PC-3 (cell line): Measurements from ENCODE around the gene STX17. TPM values are rescaled to one million over a fixed set of nuclear protein-coding genes. Genes with fewer than 3 reads are reported as not detected.

Source experiments
- ATAC-seq: fragments of 200-7000 bp; cut with Tn5 transposase; 2 replicates; pipeline ENCODE4 v1.9.1; 2020; ENCODE audit warnings: mild to moderate bottlenecking, moderate library complexity
- BruUV-seq: library from RNA; stranded (reverse); fragments of 400-500 nt; replicated peaks from 2 replicates; lab custom pipeline; 2021; lab: Mats Ljungman, UMichigan
- CTCF ChIA-PET: fragments of 300-600 bp; sonication (Branson Sonifier 250); formaldehyde crosslinking; loops from one replicate; lab custom pipeline; 2022; ENCODE audit warnings: antibody characterized with exemption; lab: Charles Lee
- POLR2A ChIA-PET: fragments of 300-600 bp; sonication (Branson Sonifier 250); formaldehyde crosslinking; loops from one replicate; lab custom pipeline; 2022; ENCODE audit warnings: antibody characterized with exemption; ENCODE audit not compliant: unreplicated experiment; lab: Charles Lee
- DNase-seq: peaks from one replicate; pipeline ENCODE4 v3.0.0-alpha.2; 2015
- H2AFZ ChIP-seq: fragments of 300-600 bp; sonication (generic); 2 replicates; pipeline ENCODE4 v1.6.0; 2016; ENCODE audit warnings: antibody characterized with exemption, low read length
- H3F3A ChIP-seq: fragments of 300-600 bp; sonication (generic); one replicate; pipeline ENCODE4 v1.6.0; 2017; ENCODE audit warnings: antibody characterized with exemption, low read length, control low read depth, mild to moderate bottlenecking; ENCODE audit not compliant: unreplicated experiment
- H3K27ac ChIP-seq: fragments of 300-600 bp; sonication (generic); 2 replicates; pipeline ENCODE4 v1.5.1; 2016; ENCODE audit warnings: mild to moderate bottlenecking, low read length
- H3K27me3 ChIP-seq: fragments of 300-600 bp; sonication (generic); 2 replicates; pipeline ENCODE4 v1.6.1; 2016; ENCODE audit warnings: low read length, mixed read lengths
- H3K36me3 ChIP-seq: fragments of 300-600 bp; sonication (generic); 2 replicates; pipeline ENCODE4 v1.6.1; 2016; ENCODE audit warnings: low read depth, mixed run types, low read length, mixed read lengths
- H3K4me1 ChIP-seq: fragments of 300-600 bp; sonication (generic); 2 replicates; pipeline ENCODE4 v1.5.1; 2016; ENCODE audit warnings: low read length; ENCODE audit not compliant: insufficient read depth
- H3K4me2 ChIP-seq: fragments of 300-600 bp; sonication (generic); 2 replicates; pipeline ENCODE4 v1.6.0; 2016; ENCODE audit warnings: low read length
- H3K4me3 ChIP-seq: fragments of 300-600 bp; sonication (generic); 2 replicates; pipeline ENCODE4 v1.5.1; 2016; ENCODE audit warnings: mild to moderate bottlenecking, low read length, mixed read lengths
- H3K79me2 ChIP-seq: fragments of 300-600 bp; sonication (generic); 2 replicates; pipeline ENCODE4 v1.6.1; 2017; ENCODE audit warnings: low read length, mixed read lengths
- H3K9ac ChIP-seq: fragments of 300-600 bp; sonication (generic); 2 replicates; pipeline ENCODE4 v1.6.0; 2016; ENCODE audit warnings: mild to moderate bottlenecking, low read length
- H3K9me2 ChIP-seq: fragments of 300-600 bp; sonication (generic); replicated peaks from 2 replicates; pipeline ENCODE4 v1.6.1; 2016; ENCODE audit warnings: mixed run types, low read length, mixed read lengths
- H3K9me3 ChIP-seq: fragments of 300-600 bp; sonication (generic); 2 replicates; pipeline ENCODE4 v1.6.1; 2016; ENCODE audit warnings: low read length, mixed read lengths
- H4K20me1 ChIP-seq: fragments of 300-600 bp; sonication (generic); 2 replicates; pipeline ENCODE4 v1.6.1; 2016; ENCODE audit warnings: low read length, mixed read lengths
- EZH2 ChIP-seq: fragments of 300-600 bp; sonication (generic); IDR thresholded peaks from one replicate; pipeline ENCODE4 v1.6.1; 2017; ENCODE audit warnings: antibody characterized with exemption, mild to moderate bottlenecking, low read length; ENCODE audit not compliant: unreplicated experiment
- EZH2phosphoT487 ChIP-seq: fragments of 300-600 bp; sonication (generic); IDR thresholded peaks from 2 replicates; pipeline ENCODE4 v1.6.1; 2018; ENCODE audit warnings: mild to moderate bottlenecking, antibody characterized with exemption, low read length, borderline replicate concordance
- intact Hi-C: fragments of 100-400 bp; cut with micrococcal nuclease; formaldehyde crosslinking; loops from 2 replicates; pipeline ENCODE4 v1.9.0; 2023
- total RNA-seq: library from RNA; depleted of rRNA; stranded (reverse); fragments of >200 nt; gene quantifications from 2 replicates; pipeline ENCODE4 v1.2.3, GENCODE V29; 2014
- TF ChIP-seq, protein P1 (sequence below): fragments of 300-600 bp; sonication (generic); conservative IDR thresholded peaks from 2 replicates; pipeline ENCODE4 v1.5.1; 2017; ENCODE audit warnings: antibody characterized with exemption, low read depth, mild to moderate bottlenecking, low read length

Gene STX17
- total RNA-seq, 1 experiment from 2014 or later, result 12.8 TPM

DNA sequence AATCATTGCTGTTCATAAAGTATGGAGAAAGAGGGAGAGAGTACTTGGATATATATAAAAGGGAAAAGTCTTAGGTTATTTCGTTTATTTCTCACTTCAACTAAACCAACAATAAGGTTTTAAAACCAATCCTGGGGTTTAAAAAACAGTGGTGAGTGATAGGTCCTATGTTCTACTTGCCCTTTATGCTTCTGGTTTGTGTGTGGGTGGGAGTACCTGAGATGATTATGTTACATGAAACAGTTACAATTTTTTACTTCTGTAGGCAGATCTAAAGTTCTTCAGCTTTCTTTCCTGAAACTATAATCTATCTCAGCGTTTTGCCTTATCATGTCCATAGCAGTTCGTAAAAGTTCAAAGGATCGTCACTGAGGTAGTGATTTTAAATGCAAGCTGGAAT lies 49.2 kb downstream of the STX17 start:
- ATAC-seq, result no peak
- POLR2A ChIA-PET, result no interaction called here
- no TSS peak for BruUV-seq

DNA sequence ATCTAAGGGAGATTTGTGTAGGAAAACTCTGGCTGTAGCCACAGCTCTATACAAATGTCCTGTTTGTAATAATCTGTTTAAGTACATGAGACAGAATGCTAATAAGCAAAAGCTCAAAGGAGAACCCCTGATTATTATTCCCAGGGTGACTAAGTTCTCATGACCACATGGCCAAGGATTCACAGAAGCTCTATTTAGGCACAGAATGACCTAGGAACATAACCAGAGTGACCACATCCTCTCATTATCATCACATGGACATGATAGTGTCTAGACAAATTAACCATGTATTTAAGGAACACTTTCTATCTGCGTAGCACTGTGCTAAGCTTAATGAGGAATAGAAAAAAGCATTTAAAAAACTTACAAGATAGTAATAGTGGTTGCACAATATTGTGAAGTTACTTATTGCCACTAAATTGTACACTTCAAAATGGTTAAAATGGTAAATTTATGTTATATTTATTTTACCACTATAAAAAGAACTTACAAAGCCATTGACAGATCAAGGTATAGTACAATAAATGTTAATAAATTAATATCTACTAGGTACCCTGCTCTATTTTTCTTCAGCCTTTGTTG lies 56.3 kb downstream of the STX17 start:
- H3K79me2 ChIP-seq, result no peaks in the 10 kb centered on the region
- peaks cover 9% of the 10 kb centered on the region for H3K4me1 ChIP-seq
- no TSS peak for BruUV-seq
- H3K4me3 ChIP-seq, result no peak overlapping the region
- ChIA-PET POLR2A (no interaction called here), CTCF (no interaction called here)
- DNase-seq, result no peak
- ATAC-seq, result no peak
- H3F3A ChIP-seq, result no peaks in the 10 kb centered on the region
- H3K9me2 ChIP-seq, result no peaks in the 10 kb centered on the region
- no peak overlapping the region for H2AFZ ChIP-seq
- H3K27me3 ChIP-seq, result no peaks in the 10 kb centered on the region
- H3K9ac ChIP-seq, result no peak overlapping the region
- no peaks in the 10 kb centered on the region; the same call in 1 of the 2 replicates for H3K36me3 ChIP-seq
- no peak overlapping the region for H3K4me2 ChIP-seq
- H3K27ac ChIP-seq, result no peak overlapping the region
- intact Hi-C loops, result no loop called here
- H3K9me3 ChIP-seq, result no peaks in the 10 kb centered on the region
- no peak for TF ChIP-seq EZH2
- no peaks in the 10 kb centered on the region for H4K20me1 ChIP-seq

More for the DNA sequence above, 49.2 kb downstream of the STX17 start:
- H2AFZ ChIP-seq, result no peak overlapping the region
- CTCF ChIA-PET, result no interaction called here
- H3K4me2 ChIP-seq, result no peak overlapping the region
- no peaks in the 10 kb centered on the region for H3K9me2 ChIP-seq
- no peak overlapping the region for H3K27ac ChIP-seq
- no peaks in the 10 kb centered on the region; the same call in 1 of the 2 replicates for H3K36me3 ChIP-seq
- TF ChIP-seq EZH2 (no peak), EZH2phosphoT487 (no peak)
- TF ChIP-seq, protein P1, sequence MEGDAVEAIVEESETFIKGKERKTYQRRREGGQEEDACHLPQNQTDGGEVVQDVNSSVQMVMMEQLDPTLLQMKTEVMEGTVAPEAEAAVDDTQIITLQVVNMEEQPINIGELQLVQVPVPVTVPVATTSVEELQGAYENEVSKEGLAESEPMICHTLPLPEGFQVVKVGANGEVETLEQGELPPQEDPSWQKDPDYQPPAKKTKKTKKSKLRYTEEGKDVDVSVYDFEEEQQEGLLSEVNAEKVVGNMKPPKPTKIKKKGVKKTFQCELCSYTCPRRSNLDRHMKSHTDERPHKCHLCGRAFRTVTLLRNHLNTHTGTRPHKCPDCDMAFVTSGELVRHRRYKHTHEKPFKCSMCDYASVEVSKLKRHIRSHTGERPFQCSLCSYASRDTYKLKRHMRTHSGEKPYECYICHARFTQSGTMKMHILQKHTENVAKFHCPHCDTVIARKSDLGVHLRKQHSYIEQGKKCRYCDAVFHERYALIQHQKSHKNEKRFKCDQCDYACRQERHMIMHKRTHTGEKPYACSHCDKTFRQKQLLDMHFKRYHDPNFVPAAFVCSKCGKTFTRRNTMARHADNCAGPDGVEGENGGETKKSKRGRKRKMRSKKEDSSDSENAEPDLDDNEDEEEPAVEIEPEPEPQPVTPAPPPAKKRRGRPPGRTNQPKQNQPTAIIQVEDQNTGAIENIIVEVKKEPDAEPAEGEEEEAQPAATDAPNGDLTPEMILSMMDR, result no peak
- H3K79me2 ChIP-seq, result no peaks in the 10 kb centered on the region
- H3F3A ChIP-seq, result no peaks in the 10 kb centered on the region
- no peaks in the 10 kb centered on the region for H3K9me3 ChIP-seq
- no peak overlapping the region for H3K4me3 ChIP-seq
- H3K4me1 ChIP-seq, result no peaks in the 10 kb centered on the region
- H3K9ac ChIP-seq, result no peak overlapping the region
- no peaks in the 10 kb centered on the region for H4K20me1 ChIP-seq
- intact Hi-C loops, result loop anchor here (10.0 kb wide), 1 partner anchor 151 kb away; no protein-coding TSS in a partner anchor
- H3K27me3 ChIP-seq, result no peaks in the 10 kb centered on the region
- DNase-seq, result no peak

DNA sequence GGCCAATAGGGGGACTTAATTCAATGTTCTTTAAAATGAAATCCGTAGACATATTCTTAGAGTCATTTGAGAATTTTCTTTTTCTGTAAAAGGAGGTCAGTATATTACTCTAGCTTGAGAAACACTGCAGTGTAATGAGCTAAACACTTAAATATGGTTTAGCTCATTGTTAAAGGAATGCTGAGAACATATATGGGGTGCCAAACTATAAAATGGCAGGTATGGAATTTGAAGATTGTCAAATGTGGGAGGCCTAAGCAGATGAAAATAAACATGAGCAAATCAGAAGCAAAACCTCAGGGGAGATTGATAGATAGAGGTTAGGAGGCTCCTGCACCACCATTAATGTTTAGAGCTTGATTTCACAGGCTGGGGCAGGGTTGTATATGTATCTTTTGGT lies 57.9 kb downstream of the STX17 start:
- H3K79me2 ChIP-seq, result no peaks in the 10 kb centered on the region
- no peak overlapping the region for H3K4me3 ChIP-seq
- TF ChIP-seq, protein P1, result no peak
- TF ChIP-seq EZH2 (no peak), EZH2phosphoT487 (no peak)
- no peaks in the 10 kb centered on the region for H3K9me2 ChIP-seq
- H3F3A ChIP-seq, result no peaks in the 10 kb centered on the region
- no peaks in the 10 kb centered on the region for H3K36me3 ChIP-seq
- POLR2A ChIA-PET, result no interaction called here
- ATAC-seq (no peak), DNase-seq (no peak)
- H3K4me1 ChIP-seq, result peaks cover 9% of the 10 kb centered on the region
- no peaks in the 10 kb centered on the region for H4K20me1 ChIP-seq
- no peak overlapping the region for H3K27ac ChIP-seq
- H3K9me3 ChIP-seq, result no peaks in the 10 kb centered on the region
- no TSS peak for BruUV-seq
- CTCF ChIA-PET, result no interaction called here
- H3K4me2 ChIP-seq, result no peak overlapping the region
- no peaks in the 10 kb centered on the region for H3K27me3 ChIP-seq
- no peak overlapping the region for H2AFZ ChIP-seq
- intact Hi-C loops, result no loop called here
- no peak overlapping the region for H3K9ac ChIP-seq
